IMR-90 (cell line): ENCODE data around the gene GALM. TPM values are rescaled to one million over a fixed set of nuclear protein-coding genes. Genes with fewer than 3 reads are reported as not detected.

Source experiments
- ATAC-seq: fragments of 200-7000 bp; cut with Tn5 transposase; 2 replicates; pipeline ENCODE4 v1.9.1; 2020; ENCODE audit warnings: low read depth, mild to moderate bottlenecking, moderate library complexity
- BruUV-seq: library from RNA; stranded (reverse); fragments of 400-500 nt; replicated peaks from 2 replicates; lab custom pipeline; 2021; lab: Mats Ljungman, UMichigan
- CTCF ChIA-PET: fragments of 300-600 bp; formaldehyde crosslinking; extraction: SDS; loops from one replicate; lab custom pipeline; 2021; ENCODE audit warnings: antibody characterized with exemption; lab: Yijun Ruan, JAX
- POLR2A ChIA-PET: fragments of 300-600 bp; sonication (Branson Sonifier 250); formaldehyde crosslinking; loops from one replicate; lab custom pipeline; 2022; ENCODE audit warnings: antibody characterized with exemption; ENCODE audit not compliant: unreplicated experiment; lab: Charles Lee
- DNase-seq: peaks from one replicate; pipeline ENCODE4 v3.0.0; 2013
- H2AFZ ChIP-seq: replicated peaks from 2 replicates; pipeline ENCODE3; 2013; ENCODE audit warnings: low read length, mild to moderate bottlenecking; ENCODE audit not compliant: poor library complexity
- H2AK5ac ChIP-seq: 2 replicates; pipeline ENCODE4 v1.6.1; 2013; ENCODE audit warnings: low read depth, low read length, inconsistent platforms
- H2AK9ac ChIP-seq: replicated peaks from 2 replicates; pipeline ENCODE3; 2013; ENCODE audit warnings: mild to moderate bottlenecking, low read depth, low read length, moderate library complexity; ENCODE audit not compliant: poor library complexity
- H2BK120ac ChIP-seq: 2 replicates; pipeline ENCODE4 v1.6.1; 2013; ENCODE audit warnings: low read depth, low read length, inconsistent platforms
- H2BK15ac ChIP-seq: 3 replicates; pipeline ENCODE4 v1.6.1; 2013; ENCODE audit warnings: low read depth, low read length, inconsistent platforms
- H2BK20ac ChIP-seq: 2 replicates; pipeline ENCODE4 v1.6.1; 2013; ENCODE audit warnings: low read depth, mild to moderate bottlenecking, inconsistent platforms, low read length, moderate library complexity
- H2BK5ac ChIP-seq: 2 replicates; pipeline ENCODE4 v1.6.1; 2013; ENCODE audit warnings: mild to moderate bottlenecking, low read depth, low read length, inconsistent platforms; ENCODE audit not compliant: poor library complexity, severe bottlenecking
- H3K14ac ChIP-seq: replicated peaks from 2 replicates; pipeline ENCODE4 v1.6.1; 2013; ENCODE audit warnings: low read depth, low read length, inconsistent platforms
- H3K18ac ChIP-seq: 2 replicates; pipeline ENCODE4 v1.6.1; 2013; ENCODE audit warnings: low read depth, low read length, control low read depth
- H3K23ac ChIP-seq: 2 replicates; pipeline ENCODE4 v1.6.1; 2013; ENCODE audit warnings: low read depth, low read length, inconsistent platforms
- H3K27ac ChIP-seq: 2 replicates; pipeline ENCODE4 v1.5.1; 2013; ENCODE audit warnings: mild to moderate bottlenecking, control low read depth, low read length; ENCODE audit not compliant: insufficient read depth
- H3K27me3 ChIP-seq: 2 replicates; pipeline ENCODE4 v1.6.1; 2013; ENCODE audit warnings: low read length; ENCODE audit not compliant: control insufficient read depth, insufficient read depth
- H3K36me3 ChIP-seq: 2 replicates; pipeline ENCODE4 v1.6.1; 2013; ENCODE audit warnings: low read length, mixed read lengths; ENCODE audit not compliant: control insufficient read depth, insufficient read depth
- H3K4ac ChIP-seq: 2 replicates; pipeline ENCODE4 v1.6.1; 2013; ENCODE audit warnings: low read depth, low read length, inconsistent platforms
- H3K4me1 ChIP-seq: 2 replicates; pipeline ENCODE4 v1.6.1; 2013; ENCODE audit warnings: low read length, mixed read lengths; ENCODE audit not compliant: control insufficient read depth, insufficient read depth
- H3K4me2 ChIP-seq: 2 replicates; pipeline ENCODE4 v1.6.1; 2013; ENCODE audit warnings: low read depth, mild to moderate bottlenecking, control low read depth, low read length, moderate library complexity
- H3K4me3 ChIP-seq: 2 replicates; pipeline ENCODE4 v1.5.1; 2013; ENCODE audit warnings: low read depth, mild to moderate bottlenecking, control low read depth, low read length, moderate library complexity; ENCODE audit not compliant: insufficient read depth
- H3K56ac ChIP-seq: 2 replicates; pipeline ENCODE4 v1.6.1; 2013; ENCODE audit warnings: low read length, inconsistent platforms; ENCODE audit not compliant: insufficient read depth; ENCODE audit errors: extremely low read depth
- H3K79me1 ChIP-seq, 2 experiments: 2 replicates each; pipeline ENCODE4 v1.6.1; 2013; ENCODE audit warnings: low read length in 2 of 2, inconsistent platforms in 1 of 2, low read depth in 1 of 2
- H3K9ac ChIP-seq: 2 replicates; pipeline ENCODE4 v1.6.1; 2013; ENCODE audit warnings: low read depth, low read length, control low read depth
- H3K9me1 ChIP-seq: 2 replicates; pipeline ENCODE4 v1.6.1; 2013; ENCODE audit warnings: low read length, inconsistent platforms; ENCODE audit not compliant: insufficient read depth
- H3K9me3 ChIP-seq: 2 replicates; pipeline ENCODE4 v1.6.1; 2013; ENCODE audit warnings: low read length; ENCODE audit not compliant: control insufficient read depth, insufficient read depth
- H4K20me1 ChIP-seq: 2 replicates; pipeline ENCODE4 v1.6.1; 2013; ENCODE audit warnings: low read length, inconsistent platforms; ENCODE audit not compliant: insufficient read depth
- H4K5ac ChIP-seq: 2 replicates; pipeline ENCODE4 v1.6.1; 2013; ENCODE audit warnings: mild to moderate bottlenecking, low read depth, low read length, control low read depth
- H4K8ac ChIP-seq, 2 experiments: 2 replicates each; pipeline ENCODE4 v1.6.1; 2013; ENCODE audit warnings: low read depth in 2 of 2, low read length in 2 of 2, control low read depth in 1 of 2, inconsistent platforms in 1 of 2
- H4K91ac ChIP-seq: 2 replicates; pipeline ENCODE4 v1.6.1; 2013; ENCODE audit warnings: low read depth, low read length, inconsistent platforms; ENCODE audit not compliant: insufficient read depth
- CEBPB ChIP-seq: IDR thresholded peaks from 2 replicates; pipeline ENCODE4 v1.6.1; 2012; ENCODE audit warnings: low read depth, low read length, improper control_type of control experiment
- MXI1 ChIP-seq: IDR thresholded peaks from 2 replicates; pipeline ENCODE4 v1.6.1; 2012; ENCODE audit warnings: low read depth, mild to moderate bottlenecking, low read length, moderate library complexity, borderline replicate concordance
- POLR2A ChIP-seq: IDR thresholded peaks from 2 replicates; pipeline ENCODE4 v1.6.1; 2012; ENCODE audit warnings: mild to moderate bottlenecking, low read depth, low read length
- RCOR1 ChIP-seq: IDR thresholded peaks from 2 replicates; pipeline ENCODE4 v1.6.1; 2012; ENCODE audit warnings: mild to moderate bottlenecking, low read length, improper control_type of control experiment; ENCODE audit not compliant: insufficient replicate concordance
- WGBS, 2 experiments: methylation state at CpG; one replicate each; pipeline versions ENCODE4 v1.1.5 to v1.1.7; 2013; ENCODE audit warnings: missing lambda C conversion rate in 2 of 2; ENCODE audit not compliant: insufficient read length in 1 of 2; ENCODE audit errors: extremely low coverage in 2 of 2; 5-methylcytosine and 5-hydroxymethylcytosine counted together
- dilution Hi-C: fragments of 300-500 bp; cut with HindIII; formaldehyde crosslinking; loops from one replicate; pipeline ENCODE4 v1.14.3; 2018; ENCODE audit warnings: low sequenced_read_pairs; ENCODE audit not compliant: unreplicated experiment
- in situ Hi-C: fragments of 300-500 bp; cut with MboI; formaldehyde crosslinking; loops from 3 replicates; pipeline ENCODE4 v1.14.3; 2019; ENCODE audit warnings: low sequenced_read_pairs, inconsistent platforms, mixed read lengths
- intact Hi-C: fragments of 100-400 bp; cut with micrococcal nuclease; formaldehyde crosslinking; loops from 2 replicates; pipeline ENCODE4 v1.10.0; 2022
- polyA plus RNA-seq, 3 experiments: library from polyadenylated mRNA; depleted of rRNA; stranded (reverse); fragments of >200 nt; gene quantifications; 2 replicates each; pipeline ENCODE4 v1.2.3, GENCODE V29; 2012; ENCODE audit warnings: low replicate concordance in 1 of 3
- total RNA-seq: library from RNA; depleted of rRNA; stranded (reverse); fragments of >200 nt; gene quantifications from 2 replicates; pipeline ENCODE4 v1.2.3, GENCODE V29; 2012
- TF ChIP-seq, protein P1 (sequence below): fragments of 150-350 bp; IDR thresholded peaks from 2 replicates; pipeline ENCODE4 v1.6.1; 2017; ENCODE audit warnings: mild to moderate bottlenecking, antibody characterized with exemption, low read length, low read depth

The GALM gene
- total and polyA plus RNA-seq, 2 of the 4 experiments (the other 2 are of a cell fraction): 12.1 to 24.2 TPM

GRCh38 chr2:38751596-38752410, 85.9 kb downstream of the GALM start:
- Histone ChIP-seq H3K9me1 (no peaks in the 10 kb centered on the region), H2BK20ac (no peak overlapping the region), H2BK5ac (peak overlapping the region; percentile 88), H3K27me3 (no peaks in the 10 kb centered on the region), H4K91ac (peak overlapping the region; percentile 82), H3K4me2 (peak overlapping the region; percentile 85), H3K56ac (peak overlapping the region; percentile 57), H3K27ac (peak overlapping the region; percentile 86), H4K5ac (peak overlapping the region; percentile 85), H3K14ac (peak overlapping the region; percentile 78), H4K8ac (peak overlapping the region; percentile 78 to 95), H2AFZ (peak overlapping the region; percentile 98), H3K18ac (peak overlapping the region; percentile 59), H3K4ac (peak overlapping the region; percentile 89), H3K9me3 (no peaks in the 10 kb centered on the region), H2BK120ac (peak overlapping the region; percentile 66), H3K4me1 (peaks cover 3% of the 10 kb centered on the region; the same call in 1 of the 2 replicates), H3K23ac (peak overlapping the region; percentile 59), H3K9ac (peak overlapping the region; percentile 85), H2AK5ac (peak overlapping the region; percentile 54), H2AK9ac (peak overlapping the region; percentile 99), H3K4me3 (peak overlapping the region; percentile 52), H3K79me1 (peaks cover 13 to 37% of the 10 kb centered on the region in 2 experiments), H2BK15ac (peak overlapping the region; percentile 22; the same call in 1 of the 3 replicates), H3K36me3 (peaks cover 20% of the 10 kb centered on the region), H4K20me1 (peaks cover 39% of the 10 kb centered on the region)
- WGBS, 2 experiments: 17% methylated on average over 10 of the region's 18 CpGs; no CpG with 5 or more reads in 1 of the 2 experiments
- in situ Hi-C loops (no loop called here), intact Hi-C loops (loop anchor here (1.0 to 2.0 kb wide), 2 partner anchors 27 to 83 kb away; partner anchors contain the start of gene GEMIN6), dilution Hi-C loops (no loop called here)
- BruUV-seq: no TSS peak
- ChIA-PET CTCF (interaction anchor here (0.6 kb wide), 1 partner anchor 135 kb away, joined by 3 read pairs; no protein-coding TSS in a partner anchor), POLR2A (interaction anchor here (0.5 to 1.1 kb wide), 28 partner anchors 14 to 1316 kb away, joined by 3 to 8 read pairs (median 4); partner anchors contain the start of gene GALM)
- peak; percentile 9 for ATAC-seq
- DNase-seq: peak; percentile 29
- TF ChIP-seq RCOR1 (no peak), CEBPB (no peak), MXI1 (no peak), POLR2A (no peak)
- TF ChIP-seq, protein P1, sequence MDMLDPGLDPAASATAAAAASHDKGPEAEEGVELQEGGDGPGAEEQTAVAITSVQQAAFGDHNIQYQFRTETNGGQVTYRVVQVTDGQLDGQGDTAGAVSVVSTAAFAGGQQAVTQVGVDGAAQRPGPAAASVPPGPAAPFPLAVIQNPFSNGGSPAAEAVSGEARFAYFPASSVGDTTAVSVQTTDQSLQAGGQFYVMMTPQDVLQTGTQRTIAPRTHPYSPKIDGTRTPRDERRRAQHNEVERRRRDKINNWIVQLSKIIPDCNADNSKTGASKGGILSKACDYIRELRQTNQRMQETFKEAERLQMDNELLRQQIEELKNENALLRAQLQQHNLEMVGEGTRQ: no peak; the same call in 1 of the 2 replicates
